Measurements from ENCODE around the gene HIF1AN.

DNA sequence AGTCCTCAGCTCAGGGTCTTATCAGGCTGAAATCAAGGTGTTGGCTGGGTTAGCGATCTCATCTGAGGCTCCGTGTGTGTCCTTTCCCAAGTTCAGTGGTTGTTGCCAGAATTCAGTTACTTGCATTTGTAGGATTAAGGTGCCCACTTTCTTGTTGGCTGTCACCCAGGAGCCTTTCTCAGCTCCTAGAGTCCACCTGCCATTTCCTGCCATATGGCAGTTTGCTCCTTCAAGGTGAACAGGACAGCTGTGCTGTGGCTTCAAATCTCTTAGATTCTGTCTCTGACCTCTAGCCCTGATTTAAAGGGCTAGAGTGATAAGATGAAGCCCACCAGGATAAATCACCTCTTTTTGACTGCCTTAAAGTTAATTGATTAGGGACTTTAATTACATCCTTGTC is 1.0 kb upstream of the HIF1AN start:
- TF ChIP-seq, protein P1, sequence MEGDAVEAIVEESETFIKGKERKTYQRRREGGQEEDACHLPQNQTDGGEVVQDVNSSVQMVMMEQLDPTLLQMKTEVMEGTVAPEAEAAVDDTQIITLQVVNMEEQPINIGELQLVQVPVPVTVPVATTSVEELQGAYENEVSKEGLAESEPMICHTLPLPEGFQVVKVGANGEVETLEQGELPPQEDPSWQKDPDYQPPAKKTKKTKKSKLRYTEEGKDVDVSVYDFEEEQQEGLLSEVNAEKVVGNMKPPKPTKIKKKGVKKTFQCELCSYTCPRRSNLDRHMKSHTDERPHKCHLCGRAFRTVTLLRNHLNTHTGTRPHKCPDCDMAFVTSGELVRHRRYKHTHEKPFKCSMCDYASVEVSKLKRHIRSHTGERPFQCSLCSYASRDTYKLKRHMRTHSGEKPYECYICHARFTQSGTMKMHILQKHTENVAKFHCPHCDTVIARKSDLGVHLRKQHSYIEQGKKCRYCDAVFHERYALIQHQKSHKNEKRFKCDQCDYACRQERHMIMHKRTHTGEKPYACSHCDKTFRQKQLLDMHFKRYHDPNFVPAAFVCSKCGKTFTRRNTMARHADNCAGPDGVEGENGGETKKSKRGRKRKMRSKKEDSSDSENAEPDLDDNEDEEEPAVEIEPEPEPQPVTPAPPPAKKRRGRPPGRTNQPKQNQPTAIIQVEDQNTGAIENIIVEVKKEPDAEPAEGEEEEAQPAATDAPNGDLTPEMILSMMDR (IDR thresholded peaks at IDR 0.05) = no peak
- TF ChIP-seq POLR2AphosphoS5 (IDR thresholded peaks at IDR 0.05) = no peak

Measured in transverse colon (tissue), 4 donors.